ENCODE data around the gene MRPL24.

MRPL24 gene

DNA sequence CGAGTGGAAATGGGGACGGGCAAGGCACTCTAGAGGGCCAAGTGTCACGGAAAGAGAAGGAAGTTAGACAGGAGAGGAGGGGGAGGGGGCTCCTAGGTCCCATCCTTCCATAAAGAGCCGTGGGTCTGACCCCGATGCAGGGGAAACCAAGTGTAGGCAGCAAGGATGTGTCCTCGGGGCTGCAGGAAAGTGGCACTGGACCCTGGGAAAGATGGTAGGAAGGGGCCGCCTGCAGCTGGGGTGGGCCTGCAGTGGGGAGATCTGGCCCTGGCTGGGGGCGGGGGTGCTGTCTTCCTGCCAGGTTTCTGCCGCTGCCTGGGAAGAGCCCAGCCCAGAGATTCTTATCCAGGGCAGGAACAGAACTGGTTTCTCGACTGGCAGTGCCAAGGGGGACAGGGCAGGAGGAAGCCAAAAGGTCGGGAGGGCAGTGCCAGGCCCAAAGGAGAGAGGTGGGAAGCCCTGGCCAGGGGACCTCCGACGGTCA is 48.4 kb downstream of the MRPL24 start:
- DNase-seq (ENCODE audit: low read depth) = no peak

DNA sequence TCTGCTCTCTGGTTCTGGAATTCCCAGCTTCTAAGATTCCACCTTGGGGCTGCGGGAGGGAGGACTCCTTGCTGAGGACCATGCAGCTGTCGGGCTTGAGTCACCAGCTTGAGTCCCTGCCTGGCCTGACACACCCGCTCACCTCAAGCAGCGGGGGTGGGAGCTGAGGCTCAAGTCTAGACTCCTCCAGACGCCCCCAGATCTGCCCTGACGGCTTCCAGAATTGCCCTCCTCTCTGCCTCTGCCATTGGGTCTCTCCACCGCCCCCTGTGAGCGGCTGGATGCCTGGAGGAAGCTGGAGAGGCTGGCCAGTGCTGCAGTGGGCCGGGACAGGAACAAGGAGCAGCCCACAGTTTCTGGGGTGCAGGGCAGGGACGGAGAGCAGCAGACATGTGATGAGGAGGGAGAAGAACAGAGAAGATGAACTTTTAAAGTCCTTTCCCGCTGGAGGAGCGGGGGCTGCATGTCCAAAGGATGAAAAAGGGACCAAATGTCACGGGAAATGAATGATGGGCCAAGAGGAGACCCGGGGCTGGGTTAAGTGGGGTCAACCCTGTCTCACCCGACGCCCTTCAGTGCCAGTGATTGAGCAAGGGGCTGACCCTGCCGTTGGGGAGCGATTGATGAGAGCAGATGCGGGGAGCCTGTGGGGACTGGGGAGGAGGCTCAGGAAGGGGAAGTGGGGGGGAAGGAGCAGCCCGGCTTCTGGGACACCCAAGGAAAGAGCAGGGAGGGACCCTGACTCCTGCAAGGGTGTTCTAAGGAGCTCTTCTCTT is 49.0 kb downstream of the MRPL24 start:
- no peak for DNase-seq (ENCODE audit: low read depth)

DNA sequence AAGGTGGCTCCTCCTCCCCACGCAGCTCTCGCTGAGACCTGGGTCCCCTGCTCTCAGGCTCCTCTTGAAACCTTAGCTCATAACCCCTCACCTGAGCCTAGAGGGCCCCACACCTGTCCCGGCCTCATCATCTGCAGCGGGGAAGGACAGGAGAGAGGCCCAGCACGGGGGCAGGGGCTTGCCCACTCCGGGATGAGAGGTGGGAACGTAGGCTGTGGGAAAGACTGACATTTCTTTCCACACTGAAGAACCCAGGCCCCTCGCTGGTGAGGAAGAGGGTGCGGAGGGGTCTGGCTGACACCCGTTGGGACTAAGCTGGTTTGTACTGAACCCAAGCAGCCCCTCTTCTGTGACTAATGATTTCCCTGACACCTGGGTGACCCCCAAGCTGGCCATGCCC is 49.7 kb downstream of the MRPL24 start:
- DNase-seq (ENCODE audit: low read depth) = no peak

DNA sequence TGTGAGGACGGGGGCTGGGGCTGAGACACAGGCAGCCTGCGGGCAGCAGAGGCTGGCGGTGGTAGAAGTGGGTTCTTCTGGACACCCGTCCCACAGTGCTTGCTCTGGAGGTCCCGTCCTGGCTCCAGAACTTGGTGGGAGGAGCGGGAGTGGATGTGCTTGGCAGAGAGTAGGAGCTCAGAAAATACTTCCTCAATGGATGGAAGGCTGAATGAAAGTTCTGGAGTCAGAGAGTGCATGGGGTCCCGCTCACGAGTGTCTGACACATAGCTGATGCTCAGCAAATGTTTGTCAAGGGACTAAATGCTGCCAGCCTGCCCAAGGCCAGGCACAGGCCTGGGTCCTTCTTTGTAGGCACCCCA is 50.2 kb downstream of the MRPL24 start:
- DNase-seq (ENCODE audit: low read depth) = no peak

DNA sequence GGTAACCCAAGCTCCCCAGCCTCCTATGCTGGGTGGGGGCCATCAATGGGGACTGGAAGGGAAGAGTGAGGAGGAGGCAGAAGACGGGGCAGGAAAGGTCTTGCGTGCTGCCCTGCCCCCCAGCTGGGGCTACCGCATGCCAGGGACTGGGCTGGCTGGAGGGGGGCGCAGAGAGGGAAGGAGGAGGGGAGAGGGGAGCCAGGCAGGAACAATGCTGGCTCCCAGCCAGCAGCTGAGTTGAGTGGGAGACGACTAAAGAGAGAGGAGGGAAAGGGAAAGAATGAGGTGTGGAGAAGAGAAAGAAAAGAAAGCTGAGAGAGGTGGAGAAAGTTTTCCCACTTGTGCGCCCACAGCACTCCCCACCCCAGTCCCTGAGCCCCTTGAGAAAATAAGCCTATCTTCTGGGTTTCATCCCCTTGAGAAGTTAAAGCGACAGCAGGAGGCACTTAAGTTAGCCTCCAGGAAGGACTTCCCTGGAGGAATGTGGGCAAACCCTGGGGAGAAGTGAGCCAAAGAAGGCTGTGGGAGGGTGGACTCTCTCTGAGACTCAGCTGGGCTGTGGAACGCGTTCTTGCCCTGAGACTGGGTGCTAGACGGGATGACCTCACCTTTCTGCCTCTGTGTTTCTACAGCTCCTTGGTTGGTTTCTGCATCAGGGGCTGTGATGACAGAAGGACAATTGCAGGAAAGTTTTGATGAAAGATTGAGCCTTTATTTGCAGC is 50.8 kb downstream of the MRPL24 start:
- no peak for DNase-seq (ENCODE audit: low read depth)

DNA sequence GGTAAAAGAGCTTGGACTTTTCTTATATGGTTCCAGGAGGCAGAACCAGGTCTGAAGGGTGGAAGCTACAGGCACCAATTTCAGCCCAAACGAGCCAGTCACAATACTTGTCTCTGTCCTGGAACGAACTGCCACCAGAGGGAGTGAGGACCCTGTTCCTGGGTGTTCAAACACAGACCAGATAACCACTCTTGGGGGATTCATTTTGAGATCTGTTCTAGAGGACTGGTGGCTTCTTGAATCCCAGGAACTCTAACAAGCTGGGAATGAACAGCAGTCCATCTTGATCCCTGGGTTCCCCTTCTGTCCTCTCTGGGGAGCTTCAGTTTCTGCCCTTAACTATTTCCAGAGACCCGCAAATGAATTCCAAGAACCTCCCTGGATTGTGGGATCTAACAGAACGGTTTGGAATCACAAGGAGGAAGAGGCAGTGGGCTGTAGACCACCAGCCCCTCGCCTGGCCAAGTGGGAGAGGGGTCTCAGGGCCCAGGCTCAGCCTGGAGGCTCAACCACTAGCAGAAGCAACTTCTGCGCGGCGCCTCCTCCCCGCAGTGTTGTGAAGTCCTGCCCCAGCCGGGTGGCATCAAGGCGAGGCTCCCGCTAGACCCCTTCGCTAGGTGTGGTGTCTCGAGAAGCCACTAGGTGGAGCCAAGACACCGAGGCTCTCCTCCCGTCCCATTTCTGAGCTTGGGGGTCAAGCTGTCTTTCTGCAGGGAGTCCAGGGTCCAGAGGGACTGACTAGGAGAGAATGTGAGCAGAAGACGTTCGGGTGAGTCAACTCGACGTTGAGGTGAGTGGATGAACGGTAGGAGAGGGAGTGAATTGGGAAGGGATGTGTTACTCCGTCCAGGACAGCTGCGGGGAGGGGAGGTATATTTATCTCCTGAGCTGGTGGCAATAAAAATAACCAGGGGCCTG is 51.6 kb downstream of the MRPL24 start:
- DNase-seq (ENCODE audit: low read depth) = peak; percentile 60

Data from stimulated activated CD8-positive, alpha-beta memory T cell treated with anti-CD3 and anti-CD28 coated beads, Interleukin-15, amount 100 ng/mL, for 1 hour (primary cell).